ENCODE results near the gene CRIP1. TPM values are rescaled to one million over a fixed set of nuclear protein-coding genes. Genes with fewer than 3 reads are reported as not detected.

The CRIP1 gene
- total RNA-seq, 1 experiment from 2014 or later = 6.9 TPM

- Mint-ChIP-seq H3K9me3 (0 out of 5 replicates have a peak, but pooled peaks cover 0 to under 1% of the 10 kb centered on the region in 2 experiments), H3K4me3 (peak overlapping the region in 1 of 2 experiments; percentile 71; a peak in 3 of 5 replicates), H3K4me1 (peaks cover 11 to 28% of the 10 kb centered on the region in 2 experiments), H3K27me3 (ENCODE audit: low read depth) (peaks cover 86% of the 10 kb centered on the region), H3K36me3 (ENCODE audit: insufficient read depth in 1 of 3, low read depth in 3 of 3) (no peaks in the 10 kb centered on the region), H3K27ac (peak overlapping the region in 2 of 3 experiments; percentile 73 to 98; a peak in 3 of 7 replicates)
- Histone ChIP-seq H3K14ac (ENCODE audit: insufficient read depth, low read length) (peak overlapping the region; percentile 90), H3K79me1 (ENCODE audit: insufficient read depth, low read depth, low read length, poor library complexity, severe bottlenecking) (no peaks in the 10 kb centered on the region), H3T11ph (ENCODE audit: low read length) (peak overlapping the region; percentile 71), H3K56ac (ENCODE audit: insufficient read length, low read depth, low read length) (no peak overlapping the region), H3K4me1 (ENCODE audit: insufficient read depth, low read length) (no peaks in the 10 kb centered on the region), H2BK12ac (ENCODE audit: insufficient read length, low read depth, low read length) (peak overlapping the region; percentile 59), H2BK20ac (ENCODE audit: low read depth, low read length, poor library complexity, severe bottlenecking) (no peak overlapping the region), H2BK15ac (ENCODE audit: low read depth, low read length) (no peak overlapping the region), H4K8ac (replicated peaks; ENCODE audit: insufficient read length, low read depth, low read length) (no peak overlapping the region), H2AFZ (ENCODE audit: low read length) (no peak overlapping the region), H3K9ac (ENCODE audit: extremely low read depth, insufficient read length, low read length) (no peak overlapping the region), H3K79me2 (ENCODE audit: insufficient read depth, low read length) (no peaks in the 10 kb centered on the region), H3K27me3 (ENCODE audit: insufficient read depth, low read length) (peaks cover 41% of the 10 kb centered on the region), H3K23me2 (ENCODE audit: insufficient read length, low read depth, low read length, poor library complexity, severe bottlenecking) (peaks cover 7% of the 10 kb centered on the region), H2AK5ac (ENCODE audit: insufficient read length, low read length) (no peak overlapping the region), H3K4me2 (ENCODE audit: insufficient read depth, insufficient read length, low read length) (no peak overlapping the region), H3K9me3 (ENCODE audit: control insufficient read depth, low read depth, low read length) (no peaks in the 10 kb centered on the region), H3K27ac (ENCODE audit: insufficient read length, low read depth, low read length) (no peak overlapping the region), H4K20me1 (ENCODE audit: control insufficient read depth, insufficient read depth, insufficient read length) (no peaks in the 10 kb centered on the region), H4K5ac (ENCODE audit: insufficient read length, low read depth, low read length) (peak overlapping the region; percentile 47), H3K4ac (ENCODE audit: low read depth, low read length) (peak overlapping the region; percentile 93), H4K91ac (ENCODE audit: insufficient read length, low read depth, low read length) (peak overlapping the region; percentile 86), H2BK5ac (ENCODE audit: insufficient read length, low read length) (no peak overlapping the region), H2BK120ac (ENCODE audit: low read depth, low read length, poor library complexity, severe bottlenecking) (peak overlapping the region; percentile 84), H3K23ac (ENCODE audit: insufficient read length, low read depth, low read length) (no peak overlapping the region), H3K18ac (ENCODE audit: insufficient read length, low read depth, low read length) (peak overlapping the region; percentile 91)
- TF ChIP-seq, protein P1, sequence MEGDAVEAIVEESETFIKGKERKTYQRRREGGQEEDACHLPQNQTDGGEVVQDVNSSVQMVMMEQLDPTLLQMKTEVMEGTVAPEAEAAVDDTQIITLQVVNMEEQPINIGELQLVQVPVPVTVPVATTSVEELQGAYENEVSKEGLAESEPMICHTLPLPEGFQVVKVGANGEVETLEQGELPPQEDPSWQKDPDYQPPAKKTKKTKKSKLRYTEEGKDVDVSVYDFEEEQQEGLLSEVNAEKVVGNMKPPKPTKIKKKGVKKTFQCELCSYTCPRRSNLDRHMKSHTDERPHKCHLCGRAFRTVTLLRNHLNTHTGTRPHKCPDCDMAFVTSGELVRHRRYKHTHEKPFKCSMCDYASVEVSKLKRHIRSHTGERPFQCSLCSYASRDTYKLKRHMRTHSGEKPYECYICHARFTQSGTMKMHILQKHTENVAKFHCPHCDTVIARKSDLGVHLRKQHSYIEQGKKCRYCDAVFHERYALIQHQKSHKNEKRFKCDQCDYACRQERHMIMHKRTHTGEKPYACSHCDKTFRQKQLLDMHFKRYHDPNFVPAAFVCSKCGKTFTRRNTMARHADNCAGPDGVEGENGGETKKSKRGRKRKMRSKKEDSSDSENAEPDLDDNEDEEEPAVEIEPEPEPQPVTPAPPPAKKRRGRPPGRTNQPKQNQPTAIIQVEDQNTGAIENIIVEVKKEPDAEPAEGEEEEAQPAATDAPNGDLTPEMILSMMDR (conservative IDR thresholded peaks at IDR 0.05) = no peak
- DNase-seq = no peak
- no CpG with 5 or more reads among the region's 18 CpGs for WGBS (ENCODE audit: extremely low coverage, insufficient read length, low lambda C conversion rate)
These were observed 4.1 kb upstream of the CRIP1 start for GRCh38 chr14:105482486-105483110.
